Ramos (cell line): ENCODE measurements around the gene TM9SF3.
"Not testable (repeated sequence)": the region's sequence is repeated elsewhere in the genome, so short reads cannot be mapped to it uniquely, and the experiment has no call there.

Experiments used
- in situ Hi-C: fragments of 300-500 bp; cut with MboI; formaldehyde crosslinking; loops from one replicate; pipeline ENCODE4 v1.14.3; 2022; ENCODE audit warnings: low sequenced_read_pairs; ENCODE audit not compliant: unreplicated experiment

Gene TM9SF3

DNA sequence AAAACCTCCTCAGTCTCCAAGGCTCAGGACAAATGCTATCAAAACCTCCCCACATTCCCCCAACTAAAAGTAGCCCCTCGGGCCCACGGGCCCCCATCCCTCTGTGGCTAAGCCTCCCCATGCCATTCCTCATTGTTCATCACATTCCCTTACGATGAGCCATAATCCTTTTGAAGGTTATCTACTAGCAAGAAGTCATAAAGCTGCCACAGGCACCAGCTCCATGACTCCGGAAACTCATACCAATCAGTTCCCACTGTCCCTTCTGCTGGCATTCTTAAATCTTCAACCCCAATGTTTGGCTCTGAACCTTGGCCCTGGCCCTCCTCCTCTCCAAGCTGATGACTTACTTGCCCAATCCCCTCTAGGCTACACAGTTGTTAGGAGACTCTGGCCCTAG lies 19.4 kb upstream of the TM9SF3 start:
- in situ Hi-C loops = no loop called here

DNA sequence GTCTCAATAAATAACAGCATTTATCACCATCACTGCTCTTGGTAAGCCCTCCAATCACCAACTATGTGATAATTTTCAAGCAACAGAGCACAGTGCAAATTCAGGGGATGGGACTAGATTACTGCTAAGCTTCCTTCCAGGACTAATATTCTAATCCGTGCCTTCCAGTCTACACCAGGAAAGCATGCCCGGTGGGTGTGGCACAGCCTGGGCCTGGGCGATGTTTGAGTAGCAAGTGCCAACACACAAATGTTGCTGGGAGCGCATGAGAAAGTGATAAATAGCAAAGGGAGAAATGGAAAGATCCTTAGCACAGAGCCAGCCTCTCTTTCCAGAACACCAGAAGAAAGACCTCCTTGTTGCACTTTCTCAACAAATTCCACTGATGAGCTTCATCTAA lies 13.5 kb upstream of the TM9SF3 start:
- in situ Hi-C loops = no loop called here

DNA sequence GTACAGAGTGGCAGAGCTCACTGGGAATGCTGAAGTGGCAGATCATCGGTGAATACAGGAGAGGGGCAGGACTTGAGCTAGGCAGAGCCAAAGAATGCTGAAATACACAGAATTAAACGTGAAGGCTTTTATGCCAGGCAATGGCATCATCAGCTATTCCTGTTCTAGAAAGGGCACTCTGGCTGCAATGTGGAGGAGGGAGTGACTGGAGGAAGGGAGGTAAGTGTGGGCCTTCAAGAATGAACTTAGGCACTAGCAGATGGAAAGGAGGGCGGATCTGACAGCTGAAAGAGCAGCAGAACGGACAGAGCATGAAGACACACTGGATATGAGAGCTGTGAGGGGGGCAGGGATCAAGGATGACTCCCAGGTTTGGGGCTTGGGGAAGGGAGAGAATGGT lies 12.0 kb upstream of the TM9SF3 start:
- in situ Hi-C loops = no loop called here

DNA sequence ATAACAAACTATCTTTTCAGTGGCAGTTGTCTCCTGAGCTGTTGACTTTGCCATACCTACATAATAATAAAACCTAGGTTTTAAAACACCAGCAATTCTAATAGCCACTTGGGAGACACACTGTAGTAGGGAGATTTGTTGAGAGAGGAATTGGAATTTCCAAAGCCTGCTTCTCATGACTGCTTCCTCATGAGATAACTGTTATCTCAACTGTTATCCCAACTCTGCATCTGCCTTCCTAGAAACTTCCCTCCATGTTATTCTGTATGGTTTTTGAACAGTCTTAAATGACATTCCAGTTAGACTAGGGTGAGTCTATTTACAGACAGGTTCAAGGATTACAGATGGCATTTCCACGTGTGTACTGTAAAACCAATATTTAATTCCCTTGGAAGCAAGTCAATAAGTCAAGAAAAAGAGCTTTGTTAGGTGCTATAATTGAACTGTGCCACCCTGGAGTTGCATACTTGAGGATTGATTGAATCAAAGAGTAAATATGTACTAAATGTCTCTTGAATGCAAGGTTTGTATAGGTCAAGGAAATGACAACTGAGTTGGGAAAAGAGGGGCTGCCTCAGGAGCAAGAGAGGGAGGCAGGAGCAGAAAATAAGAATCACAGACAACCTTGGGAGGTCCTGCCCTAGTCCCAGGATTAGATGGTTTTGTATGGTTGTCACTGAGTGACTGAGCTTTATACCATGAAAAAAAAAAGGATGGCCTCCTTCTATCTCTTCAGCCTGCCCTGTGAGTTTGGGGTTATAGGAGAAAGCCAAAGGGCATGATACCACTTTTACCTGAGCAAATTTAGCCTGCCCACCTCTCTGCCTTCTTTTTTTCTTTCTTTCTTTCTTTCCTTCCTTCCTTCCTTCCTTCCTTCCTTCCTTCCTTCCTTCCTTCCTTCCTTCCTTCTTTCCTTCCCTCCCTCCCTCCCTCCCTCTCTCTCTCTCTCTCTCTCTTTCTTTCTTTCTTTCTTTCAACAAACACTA lies 9.9 kb upstream of the TM9SF3 start:
- in situ Hi-C loops = no loop called here

DNA sequence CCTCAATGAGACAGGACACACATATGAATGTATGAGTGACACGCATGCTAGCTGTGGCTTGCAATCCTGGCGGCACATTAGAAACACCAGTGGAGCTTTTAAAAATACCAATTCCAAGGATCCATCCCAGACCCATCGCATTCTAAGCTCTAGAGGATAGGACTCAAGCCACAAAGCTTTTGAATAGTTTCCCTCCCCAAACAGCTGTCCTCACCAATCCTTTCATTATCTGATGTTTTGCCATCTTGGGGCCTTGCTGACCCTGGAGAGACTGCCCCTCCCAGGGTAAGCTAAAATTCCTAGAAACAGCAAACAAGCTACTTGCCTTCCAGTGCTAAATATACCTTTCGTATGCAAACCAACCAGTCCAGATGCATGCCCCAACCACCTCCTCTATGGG lies 8.9 kb upstream of the TM9SF3 start:
- in situ Hi-C loops = no loop called here

DNA sequence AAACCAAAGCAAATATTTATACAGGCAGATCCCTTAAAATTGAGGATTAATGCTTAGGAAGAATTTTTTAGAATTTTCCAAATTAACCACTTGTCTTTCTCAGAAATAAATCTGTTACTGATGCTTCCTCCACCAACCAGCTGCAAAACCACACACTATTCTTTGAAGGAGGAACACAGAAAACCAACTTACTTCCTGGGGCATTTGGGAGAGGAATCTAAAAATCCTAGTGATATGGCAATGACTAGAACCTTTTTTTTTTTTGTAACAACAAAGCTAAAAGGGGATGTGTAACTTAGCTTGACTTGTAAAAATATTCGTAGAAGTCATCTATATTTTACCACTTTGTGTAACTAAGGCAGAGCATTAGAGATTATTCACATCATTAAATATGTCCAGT lies 5.1 kb upstream of the TM9SF3 start:
- in situ Hi-C loops = no loop called here

DNA sequence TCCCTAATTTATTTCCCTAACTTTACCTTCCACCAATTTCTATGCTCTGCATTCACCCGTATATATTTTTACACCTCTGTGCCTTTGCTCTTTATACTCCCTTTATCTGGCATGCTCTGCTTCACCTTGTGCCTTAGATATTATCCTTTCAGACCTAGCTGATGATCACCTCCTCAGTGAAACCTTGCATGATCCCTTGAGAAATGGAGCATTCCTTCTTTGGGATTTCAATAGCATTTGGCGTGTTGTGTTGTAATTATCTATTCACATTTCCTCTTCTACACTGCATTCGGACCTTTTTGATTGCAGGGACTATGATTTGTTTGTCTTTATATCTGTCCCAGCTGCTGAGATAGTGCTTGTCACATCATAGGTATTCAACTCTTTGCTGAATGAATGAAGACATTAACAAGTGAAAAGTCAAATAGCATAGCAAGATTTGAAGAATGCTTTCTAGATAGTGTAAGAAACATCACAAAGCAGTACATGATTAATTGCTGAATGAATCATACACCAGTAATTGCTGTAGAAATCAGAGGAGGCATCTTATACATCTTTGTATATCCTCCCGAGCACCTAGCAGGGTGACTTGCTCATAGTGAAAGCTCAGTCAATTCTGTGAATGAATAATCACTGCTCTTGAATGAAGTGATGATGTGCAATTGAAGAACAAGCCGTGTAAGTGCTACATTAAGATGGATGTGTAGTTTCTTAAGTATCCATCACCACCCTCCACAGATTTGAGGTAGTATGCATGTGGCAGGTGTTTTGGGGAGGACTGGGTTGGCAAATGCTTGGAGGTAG lies 2.0 kb upstream of the TM9SF3 start:
- in situ Hi-C loops = no loop called here

DNA sequence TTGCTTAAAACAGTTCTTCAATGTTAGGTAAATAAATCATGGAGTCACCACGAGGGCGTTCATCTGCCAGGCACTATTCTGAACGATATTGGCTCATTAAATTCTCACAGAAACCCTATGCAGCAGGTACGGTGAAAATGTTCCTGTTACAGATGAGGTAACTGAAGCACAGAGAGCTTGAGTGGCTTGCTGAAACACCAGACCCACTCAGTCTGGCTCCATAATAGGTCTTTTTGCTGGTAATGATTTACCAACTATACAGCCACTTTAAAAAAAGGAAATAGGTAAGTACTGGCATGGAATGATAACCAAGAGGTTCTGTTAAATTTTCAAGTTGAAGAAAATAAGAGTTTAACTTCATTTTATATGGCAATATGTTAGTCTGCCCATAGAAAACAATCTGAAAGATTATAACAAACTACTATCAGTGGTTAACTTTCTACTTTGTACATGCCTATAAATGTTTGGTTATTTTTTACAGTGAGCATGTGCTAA lies 1.3 kb upstream of the TM9SF3 start:
- in situ Hi-C loops = no loop called here

DNA sequence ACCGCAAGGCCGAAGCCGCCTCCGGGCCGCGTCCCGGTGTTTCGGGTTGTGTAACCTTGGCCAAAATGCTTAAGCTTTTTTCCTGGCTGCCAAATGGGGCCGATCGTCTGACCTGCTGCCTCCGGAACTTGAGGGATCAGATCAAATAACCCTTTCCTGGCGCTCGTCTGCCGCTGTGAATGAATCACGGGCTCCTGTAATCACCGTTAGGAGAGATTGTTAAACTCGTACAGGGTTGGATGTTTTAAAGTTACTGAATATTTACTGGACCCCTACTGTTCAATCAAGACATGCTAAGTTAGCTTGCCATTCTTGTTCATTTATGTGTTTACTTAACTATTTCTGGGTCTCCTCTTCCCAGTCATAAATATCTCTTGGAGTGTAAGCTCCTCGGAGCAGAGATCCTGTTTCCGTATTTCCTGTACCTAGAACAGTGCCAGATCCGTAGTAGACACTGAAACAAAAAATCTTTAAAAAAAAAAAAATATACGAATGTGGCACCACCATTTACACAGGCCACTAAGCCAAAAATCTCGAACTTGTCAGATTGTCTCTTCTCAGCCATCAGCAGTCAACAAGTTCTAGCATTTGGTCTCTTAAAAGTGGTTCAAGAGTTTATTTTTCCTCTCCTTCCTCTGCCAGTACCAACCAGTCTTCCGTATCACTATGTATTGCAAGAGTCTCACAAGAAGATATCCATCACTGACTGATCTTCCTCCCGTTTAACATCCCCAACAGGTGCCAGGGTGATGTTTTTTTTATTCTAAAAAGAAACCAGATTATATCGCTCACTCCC lies 650 bp upstream of the TM9SF3 start:
- in situ Hi-C loops = no loop called here

DNA sequence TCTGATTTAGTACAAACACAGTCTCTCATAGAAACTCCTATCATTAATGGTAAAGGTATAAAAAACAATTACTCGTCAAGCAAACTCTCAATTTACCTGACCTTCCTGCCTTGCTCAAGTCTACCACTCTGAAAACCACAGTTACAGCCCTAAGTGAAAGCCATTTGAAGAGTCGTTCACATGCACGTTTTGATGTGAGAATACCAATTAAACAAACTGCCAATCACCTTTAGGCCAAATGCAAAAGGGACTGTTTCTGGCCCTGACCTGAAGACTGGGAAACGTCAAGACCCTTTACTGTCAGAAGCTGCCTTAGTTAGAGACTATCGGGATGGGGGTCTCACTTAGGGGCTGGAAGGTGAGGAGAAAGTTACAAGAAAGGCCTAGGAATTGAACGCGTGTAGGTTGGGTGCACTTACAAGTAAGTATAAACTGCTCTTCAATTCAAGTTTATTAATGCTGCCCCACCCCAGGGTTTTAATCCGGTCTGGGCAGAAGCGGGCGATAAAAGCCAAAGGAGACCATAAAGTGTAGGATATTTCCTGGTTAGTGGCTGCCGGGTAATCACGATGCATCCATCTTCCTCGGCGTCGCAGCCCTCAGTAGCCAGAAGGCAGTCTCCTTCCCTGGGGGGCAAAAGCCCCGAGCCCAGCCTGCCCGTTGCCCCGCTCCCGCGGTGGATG lies 935 bp downstream of the TM9SF3 start:
- in situ Hi-C loops = no loop called here

DNA sequence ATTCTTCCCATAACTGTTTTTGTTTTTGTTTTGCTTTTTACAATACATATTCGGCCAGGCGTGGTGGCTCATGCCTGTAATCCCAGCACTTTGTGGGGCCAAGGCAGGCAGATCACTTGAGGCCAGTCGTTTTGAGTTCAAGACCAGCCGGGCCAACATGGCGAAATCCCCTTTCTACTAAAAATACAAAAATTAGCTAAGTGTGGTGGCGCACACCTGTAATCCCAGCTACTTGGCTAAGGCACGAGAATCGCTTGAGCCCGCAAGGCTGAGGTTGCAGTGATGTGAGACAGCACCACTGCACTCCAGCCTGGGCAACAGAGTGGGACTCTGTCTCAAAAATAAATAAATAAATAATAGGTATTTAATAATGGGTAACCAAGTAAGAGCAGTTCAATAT lies 2.3 kb downstream of the TM9SF3 start:
- in situ Hi-C loops = no loop called here

DNA sequence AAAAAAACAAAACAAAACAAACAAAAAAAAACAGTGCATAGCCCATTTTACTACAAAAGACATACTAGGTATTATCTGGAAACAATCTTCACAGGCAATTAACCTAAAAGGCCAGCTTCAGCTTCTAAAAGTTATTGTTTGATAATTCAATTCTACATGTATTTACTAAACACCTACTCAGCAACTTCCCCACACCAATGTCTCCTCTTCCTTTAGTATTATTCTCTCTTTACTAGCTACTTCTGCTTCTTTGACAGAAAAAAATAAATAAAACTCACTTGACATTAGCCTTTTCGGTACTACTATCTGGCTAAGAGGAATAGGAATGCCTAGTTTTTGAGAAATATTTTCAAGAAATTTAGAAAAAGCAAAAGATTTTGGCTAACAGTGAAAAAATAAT lies 2.8 kb downstream of the TM9SF3 start:
- in situ Hi-C loops = no loop called here

DNA sequence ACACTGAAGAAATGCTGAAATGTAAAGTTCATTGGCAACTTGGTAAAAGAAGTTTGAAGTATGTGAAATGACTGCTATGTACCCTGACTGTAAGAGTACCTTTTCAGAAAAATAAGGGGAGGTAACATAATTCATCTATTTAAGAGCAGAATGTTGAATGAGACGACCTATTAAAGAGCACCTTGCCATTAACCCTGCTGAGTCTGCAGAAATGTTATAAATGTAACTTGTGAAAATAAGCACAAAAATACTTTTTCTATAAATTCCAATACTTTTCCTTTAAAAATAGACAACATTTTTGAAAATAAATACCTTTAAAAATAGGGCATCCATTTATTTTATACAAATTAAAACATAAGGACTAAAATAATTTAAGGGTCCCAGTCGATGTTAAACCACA lies 7.7 kb downstream of the TM9SF3 start:
- in situ Hi-C loops = no loop called here

DNA sequence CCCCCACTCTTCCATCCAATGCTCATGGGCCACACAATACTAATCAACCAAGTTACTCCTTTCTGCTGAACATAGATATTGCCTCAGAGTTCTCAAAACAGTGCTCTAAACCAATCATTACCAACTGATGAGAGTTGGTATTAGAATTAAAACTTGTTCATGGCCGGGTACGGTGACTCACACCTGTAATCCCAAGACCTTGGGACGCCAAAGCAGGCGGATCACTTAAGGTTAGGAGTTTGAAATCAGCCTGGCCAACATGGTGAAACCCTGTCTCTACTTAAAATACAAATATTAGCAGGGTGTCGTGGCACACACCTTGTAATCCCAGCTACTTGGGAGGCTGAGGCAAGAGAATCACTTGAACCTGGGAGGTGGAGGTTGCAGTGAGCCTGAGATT lies 8.2 kb downstream of the TM9SF3 start:
- in situ Hi-C loops = no loop called here

DNA sequence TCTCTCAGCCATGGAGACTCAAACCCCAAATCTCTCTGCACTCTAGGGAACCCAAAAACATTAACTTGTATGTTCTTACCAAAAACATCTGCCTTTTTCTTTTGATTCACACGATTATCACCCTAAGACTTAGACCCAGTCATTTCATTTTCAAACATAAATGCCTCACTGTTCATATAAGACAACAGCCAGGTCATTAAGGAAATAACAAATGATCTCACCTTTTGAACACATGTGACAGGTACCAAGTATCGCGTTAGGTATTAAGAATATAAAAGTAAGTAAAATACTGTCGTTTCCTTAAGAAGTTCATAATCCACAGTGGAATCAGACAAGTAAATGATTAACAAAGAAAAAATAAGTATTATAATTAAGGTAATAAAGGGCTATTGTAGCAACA lies 8.8 kb downstream of the TM9SF3 start:
- in situ Hi-C loops = no loop called here

DNA sequence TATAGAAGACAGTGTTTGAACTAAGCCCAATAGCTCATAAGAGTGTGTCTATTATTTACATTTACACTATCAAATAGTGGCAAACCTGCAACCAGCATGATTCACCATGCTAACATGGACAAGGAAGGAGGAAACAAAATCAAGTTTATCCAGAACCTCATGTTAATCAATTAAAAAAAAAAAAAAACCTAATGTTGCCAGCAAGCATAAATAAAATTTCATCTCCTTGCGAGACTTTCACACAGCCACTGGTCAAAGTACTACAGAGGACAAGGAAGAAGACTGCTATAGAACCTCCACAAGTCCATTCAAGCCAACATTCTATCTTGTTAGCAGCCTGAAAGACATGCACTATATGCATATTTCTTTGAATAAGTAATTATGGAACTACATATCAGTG lies 9.7 kb downstream of the TM9SF3 start:
- in situ Hi-C loops = no loop called here

DNA sequence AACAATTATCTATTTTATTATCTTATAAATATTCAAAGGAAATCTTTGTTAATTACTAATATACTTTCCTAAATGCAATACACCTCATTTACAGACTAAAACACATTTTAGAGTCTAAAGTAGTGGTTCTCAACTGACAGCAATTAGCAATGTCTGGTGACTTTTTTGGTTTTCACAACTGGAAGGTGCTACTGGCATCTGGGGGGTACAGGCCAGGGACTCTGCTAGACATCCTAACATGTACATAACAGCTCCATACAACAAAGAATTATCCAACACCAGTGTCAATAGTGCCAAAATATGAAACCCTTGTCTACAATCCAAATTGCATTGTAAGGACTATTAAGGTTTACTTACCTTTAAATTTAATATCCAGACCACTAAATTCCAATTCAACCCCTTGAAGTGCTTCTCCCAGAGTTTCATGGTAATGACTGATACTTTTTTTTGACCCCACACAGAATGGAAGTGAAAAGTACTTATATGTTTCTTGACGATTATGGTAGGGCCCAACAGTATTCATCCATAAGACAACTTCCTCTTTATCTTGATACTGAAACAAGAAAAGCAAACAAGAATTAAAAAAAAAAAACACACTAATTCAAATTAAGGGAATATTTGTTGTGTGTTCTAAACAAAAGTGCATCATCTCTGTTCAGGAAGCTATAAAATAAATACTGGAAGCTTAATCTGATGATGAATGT lies 10.4 kb downstream of the TM9SF3 start:
- in situ Hi-C loops = no loop called here

DNA sequence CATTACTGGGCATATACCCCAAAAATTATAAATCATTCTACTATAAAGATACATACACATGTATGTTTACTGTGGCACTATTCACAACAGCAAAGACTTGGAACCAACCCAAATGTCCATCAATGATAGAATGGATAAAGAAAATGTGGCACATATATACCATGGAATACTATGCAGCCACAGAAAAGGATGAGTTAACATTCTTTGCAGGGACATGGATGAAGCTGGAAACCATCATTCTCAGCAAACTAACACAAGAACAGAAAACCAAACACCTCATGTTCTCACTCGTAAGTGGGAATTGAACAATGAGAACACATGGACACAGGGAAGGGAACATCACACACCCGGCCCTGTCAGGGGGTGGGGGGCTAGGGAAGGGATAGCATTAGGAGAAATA lies 12.2 kb downstream of the TM9SF3 start:
- in situ Hi-C loops = not testable (repeated sequence)

DNA sequence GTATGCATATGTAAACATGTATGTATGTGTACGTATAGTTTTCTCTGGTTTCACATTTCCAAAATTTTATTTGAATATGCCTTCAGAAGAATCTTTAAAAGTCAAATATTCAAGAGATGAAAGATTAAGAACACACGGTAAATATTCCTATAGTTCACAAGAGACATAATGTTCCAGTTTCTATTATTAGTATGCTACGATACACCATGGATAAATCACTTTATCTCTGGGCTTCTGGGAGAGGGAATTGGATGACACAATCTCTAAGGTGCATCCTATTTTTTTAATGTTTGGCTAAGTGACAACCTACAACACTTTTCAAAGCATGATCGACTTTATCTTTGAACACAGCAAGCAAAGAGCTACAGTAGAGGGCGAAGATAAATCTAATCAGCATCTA lies 13.8 kb downstream of the TM9SF3 start:
- in situ Hi-C loops = no loop called here
